Measurements from ENCODE around the gene ELMO1.

ELMO1 gene

DNA sequence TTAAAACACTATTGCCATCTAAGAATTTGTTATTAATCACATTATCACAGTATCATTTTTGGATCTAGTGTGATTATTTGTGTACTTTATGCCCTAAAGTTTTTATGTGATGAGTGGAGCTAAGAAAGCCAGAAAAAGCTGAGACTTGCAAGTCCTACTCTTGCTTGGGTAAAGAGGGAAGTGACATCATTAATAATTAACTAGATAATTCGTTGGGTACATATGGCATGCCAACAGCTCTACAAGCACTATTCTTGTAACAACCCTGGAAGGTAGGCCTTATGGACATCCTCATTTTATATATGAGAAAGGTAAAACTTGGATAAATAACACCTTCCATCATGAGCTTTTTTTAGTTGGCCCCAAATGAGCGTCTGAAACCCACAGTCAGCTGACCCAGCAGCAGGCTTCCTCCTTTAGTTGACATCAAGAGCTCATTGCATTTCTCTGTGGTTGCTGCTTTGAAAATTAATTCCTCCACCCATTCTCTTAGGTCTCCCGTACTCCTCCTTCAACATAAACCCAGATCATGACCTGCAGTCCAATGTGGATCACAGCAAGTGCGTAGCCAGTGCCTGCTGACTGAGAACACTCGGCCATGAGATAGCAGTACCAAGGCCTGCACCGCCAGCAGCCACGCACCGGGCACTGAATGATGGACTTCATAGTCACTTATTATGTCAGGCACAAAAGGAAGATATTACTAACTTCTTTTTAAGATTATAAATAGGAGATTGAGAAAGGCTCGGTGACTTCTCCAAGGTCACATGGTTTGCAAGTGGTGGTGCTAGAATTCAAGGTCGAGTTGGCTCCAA, 432.4 kb downstream of the ELMO1 start:
- H3K9me3 ChIP-seq (ENCODE audit: severe bottlenecking): no peaks in the 10 kb centered on the region
- ATAC-seq (ENCODE audit: low read depth): no peak
- DNase-seq (ENCODE audit: low spot score): no peak

GRCh38 chr7:37015353-37016034, 433.2 kb downstream of the ELMO1 start:
- TF ChIP-seq, protein P1, sequence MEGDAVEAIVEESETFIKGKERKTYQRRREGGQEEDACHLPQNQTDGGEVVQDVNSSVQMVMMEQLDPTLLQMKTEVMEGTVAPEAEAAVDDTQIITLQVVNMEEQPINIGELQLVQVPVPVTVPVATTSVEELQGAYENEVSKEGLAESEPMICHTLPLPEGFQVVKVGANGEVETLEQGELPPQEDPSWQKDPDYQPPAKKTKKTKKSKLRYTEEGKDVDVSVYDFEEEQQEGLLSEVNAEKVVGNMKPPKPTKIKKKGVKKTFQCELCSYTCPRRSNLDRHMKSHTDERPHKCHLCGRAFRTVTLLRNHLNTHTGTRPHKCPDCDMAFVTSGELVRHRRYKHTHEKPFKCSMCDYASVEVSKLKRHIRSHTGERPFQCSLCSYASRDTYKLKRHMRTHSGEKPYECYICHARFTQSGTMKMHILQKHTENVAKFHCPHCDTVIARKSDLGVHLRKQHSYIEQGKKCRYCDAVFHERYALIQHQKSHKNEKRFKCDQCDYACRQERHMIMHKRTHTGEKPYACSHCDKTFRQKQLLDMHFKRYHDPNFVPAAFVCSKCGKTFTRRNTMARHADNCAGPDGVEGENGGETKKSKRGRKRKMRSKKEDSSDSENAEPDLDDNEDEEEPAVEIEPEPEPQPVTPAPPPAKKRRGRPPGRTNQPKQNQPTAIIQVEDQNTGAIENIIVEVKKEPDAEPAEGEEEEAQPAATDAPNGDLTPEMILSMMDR (IDR thresholded peaks at IDR 0.05; ENCODE audit: poor library complexity, severe bottlenecking): no peak
- Histone ChIP-seq H3K4me3 (ENCODE audit: severe bottlenecking) (no peak overlapping the region), H3K27ac (ENCODE audit: poor library complexity, severe bottlenecking) (no peak overlapping the region), H3K36me3 (ENCODE audit: low read depth) (no peaks in the 10 kb centered on the region), H3K9me3 (ENCODE audit: severe bottlenecking) (no peaks in the 10 kb centered on the region), H3K4me1 (ENCODE audit: insufficient read depth, poor library complexity, severe bottlenecking) (no peaks in the 10 kb centered on the region), H3K27me3 (ENCODE audit: insufficient read depth, poor library complexity, severe bottlenecking) (no peaks in the 10 kb centered on the region)
- ATAC-seq (ENCODE audit: low read depth): no peak
- DNase-seq (ENCODE audit: low spot score): no peak

More for the DNA sequence above, 432.4 kb downstream of the ELMO1 start:
- TF ChIP-seq, protein P1 (IDR thresholded peaks at IDR 0.05; ENCODE audit: poor library complexity, severe bottlenecking): no peak
- no peak overlapping the region for H3K4me3 ChIP-seq (ENCODE audit: severe bottlenecking)
- H3K27me3 ChIP-seq (ENCODE audit: insufficient read depth, poor library complexity, severe bottlenecking): no peaks in the 10 kb centered on the region
- H3K27ac ChIP-seq (ENCODE audit: poor library complexity, severe bottlenecking): no peak overlapping the region
- H3K4me1 ChIP-seq (ENCODE audit: insufficient read depth, poor library complexity, severe bottlenecking): no peaks in the 10 kb centered on the region
- no peaks in the 10 kb centered on the region for H3K36me3 ChIP-seq (ENCODE audit: low read depth)

DNA sequence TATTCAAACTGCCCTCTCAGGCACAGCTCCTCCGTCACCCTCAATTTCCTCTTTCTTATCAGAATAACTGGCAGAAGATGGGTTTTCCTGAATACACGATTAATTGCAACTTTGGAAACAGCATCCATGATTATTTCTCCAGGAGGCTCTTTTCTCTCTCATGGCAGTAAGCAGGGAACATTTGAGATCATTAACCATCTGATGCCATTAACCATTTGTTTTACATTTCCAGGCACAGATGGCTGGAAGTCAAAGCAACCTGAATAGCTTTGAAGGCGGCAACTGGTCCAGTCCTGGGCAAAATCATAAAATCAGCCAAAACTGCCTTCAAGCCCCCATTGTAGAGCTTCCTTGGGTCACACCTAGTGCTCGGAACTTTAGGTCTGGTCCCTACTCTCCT, 434.9 kb downstream of the ELMO1 start:
- Histone ChIP-seq H3K4me1 (ENCODE audit: insufficient read depth, poor library complexity, severe bottlenecking) (no peaks in the 10 kb centered on the region), H3K27ac (ENCODE audit: poor library complexity, severe bottlenecking) (no peak overlapping the region), H3K9me3 (ENCODE audit: severe bottlenecking) (no peaks in the 10 kb centered on the region), H3K36me3 (ENCODE audit: low read depth) (no peaks in the 10 kb centered on the region), H3K27me3 (ENCODE audit: insufficient read depth, poor library complexity, severe bottlenecking) (no peaks in the 10 kb centered on the region), H3K4me3 (ENCODE audit: severe bottlenecking) (no peak overlapping the region)
- no peak for ATAC-seq (ENCODE audit: low read depth)
- no peak for DNase-seq (ENCODE audit: low spot score)
- TF ChIP-seq, protein P1 (IDR thresholded peaks at IDR 0.05; ENCODE audit: poor library complexity, severe bottlenecking): no peak

- no peaks in the 10 kb centered on the region for H3K9me3 ChIP-seq (ENCODE audit: severe bottlenecking)
- no peak for DNase-seq (ENCODE audit: low spot score)
- no peaks in the 10 kb centered on the region for H3K4me1 ChIP-seq (ENCODE audit: insufficient read depth, poor library complexity, severe bottlenecking)
- TF ChIP-seq, protein P1 (IDR thresholded peaks at IDR 0.05; ENCODE audit: poor library complexity, severe bottlenecking): no peak
- H3K27ac ChIP-seq (ENCODE audit: poor library complexity, severe bottlenecking): no peak overlapping the region
- H3K27me3 ChIP-seq (ENCODE audit: insufficient read depth, poor library complexity, severe bottlenecking): no peaks in the 10 kb centered on the region
- no peaks in the 10 kb centered on the region for H3K36me3 ChIP-seq (ENCODE audit: low read depth)
- H3K4me3 ChIP-seq (ENCODE audit: severe bottlenecking): no peak overlapping the region
- no peak for ATAC-seq (ENCODE audit: low read depth)
Measured at GRCh38 chr7:37011151-37011890, 437.3 kb downstream of the ELMO1 start.

Measured in RWPE2 (cell line).